Measurements from ENCODE around the gene PGM2.
A peak's percentile ranks its signal among the peaks of the same experiment; 100 is the strongest.

Gene PGM2

DNA sequence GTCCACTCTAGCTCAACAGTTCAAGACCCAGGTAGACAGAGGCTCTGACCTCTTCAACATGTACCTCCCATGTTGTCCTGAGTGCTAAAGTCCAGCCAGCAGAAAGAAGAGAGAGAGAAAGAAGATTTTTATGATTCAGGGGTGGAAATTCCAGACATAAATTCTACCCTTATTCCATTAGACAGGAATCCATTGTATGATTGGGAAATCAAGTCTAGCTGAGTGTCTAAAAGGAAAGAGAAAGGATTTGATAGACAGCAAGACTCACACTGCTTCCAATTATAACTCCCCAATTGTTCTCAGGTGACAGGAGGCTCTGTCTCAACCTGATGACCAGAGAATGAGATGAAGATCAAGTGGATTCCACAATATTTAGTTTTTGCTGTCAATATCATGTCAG, 27.9 kb upstream of the PGM2 start:
- no peak overlapping the region for H3K4me3 ChIP-seq (ENCODE audit: low read depth in 1 of 2, low read length in 2 of 2)
- no peaks in the 10 kb centered on the region for H3K36me3 ChIP-seq (ENCODE audit: insufficient read depth, low read length)
- TF ChIP-seq, protein P1, sequence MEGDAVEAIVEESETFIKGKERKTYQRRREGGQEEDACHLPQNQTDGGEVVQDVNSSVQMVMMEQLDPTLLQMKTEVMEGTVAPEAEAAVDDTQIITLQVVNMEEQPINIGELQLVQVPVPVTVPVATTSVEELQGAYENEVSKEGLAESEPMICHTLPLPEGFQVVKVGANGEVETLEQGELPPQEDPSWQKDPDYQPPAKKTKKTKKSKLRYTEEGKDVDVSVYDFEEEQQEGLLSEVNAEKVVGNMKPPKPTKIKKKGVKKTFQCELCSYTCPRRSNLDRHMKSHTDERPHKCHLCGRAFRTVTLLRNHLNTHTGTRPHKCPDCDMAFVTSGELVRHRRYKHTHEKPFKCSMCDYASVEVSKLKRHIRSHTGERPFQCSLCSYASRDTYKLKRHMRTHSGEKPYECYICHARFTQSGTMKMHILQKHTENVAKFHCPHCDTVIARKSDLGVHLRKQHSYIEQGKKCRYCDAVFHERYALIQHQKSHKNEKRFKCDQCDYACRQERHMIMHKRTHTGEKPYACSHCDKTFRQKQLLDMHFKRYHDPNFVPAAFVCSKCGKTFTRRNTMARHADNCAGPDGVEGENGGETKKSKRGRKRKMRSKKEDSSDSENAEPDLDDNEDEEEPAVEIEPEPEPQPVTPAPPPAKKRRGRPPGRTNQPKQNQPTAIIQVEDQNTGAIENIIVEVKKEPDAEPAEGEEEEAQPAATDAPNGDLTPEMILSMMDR (IDR thresholded peaks at IDR 0.05; ENCODE audit: borderline replicate concordance, extremely low read depth, low read length, poor library complexity, severe bottlenecking): no peak
- TF ChIP-seq EZH2 (IDR thresholded peaks at IDR 0.05; ENCODE audit: borderline replicate concordance, low read depth, low read length, severe bottlenecking): no peak
- H2AFZ ChIP-seq (ENCODE audit: low read depth, low read length): no peak overlapping the region
- no peak overlapping the region for H3K4me2 ChIP-seq (ENCODE audit: insufficient read depth, low read length)
- H3K79me2 ChIP-seq (ENCODE audit: insufficient read depth, low read length): no peaks in the 10 kb centered on the region
- no peak overlapping the region for H3K9ac ChIP-seq (ENCODE audit: low read depth, low read length)
- H3K9me3 ChIP-seq (ENCODE audit: insufficient read depth, low read length, severe bottlenecking): no peaks in the 10 kb centered on the region
- H3K27ac ChIP-seq (ENCODE audit: low read length): no peak overlapping the region
- no peaks in the 10 kb centered on the region for H3K4me1 ChIP-seq (ENCODE audit: insufficient read depth, low read length)
- DNase-seq: no peak
- H4K20me1 ChIP-seq (ENCODE audit: insufficient read depth, low read length): no peaks in the 10 kb centered on the region
- no peaks in the 10 kb centered on the region for H3K27me3 ChIP-seq (ENCODE audit: insufficient read depth, low read length, poor library complexity)
- ATAC-seq (ENCODE audit: insufficient read depth, low read depth): no peak

DNA sequence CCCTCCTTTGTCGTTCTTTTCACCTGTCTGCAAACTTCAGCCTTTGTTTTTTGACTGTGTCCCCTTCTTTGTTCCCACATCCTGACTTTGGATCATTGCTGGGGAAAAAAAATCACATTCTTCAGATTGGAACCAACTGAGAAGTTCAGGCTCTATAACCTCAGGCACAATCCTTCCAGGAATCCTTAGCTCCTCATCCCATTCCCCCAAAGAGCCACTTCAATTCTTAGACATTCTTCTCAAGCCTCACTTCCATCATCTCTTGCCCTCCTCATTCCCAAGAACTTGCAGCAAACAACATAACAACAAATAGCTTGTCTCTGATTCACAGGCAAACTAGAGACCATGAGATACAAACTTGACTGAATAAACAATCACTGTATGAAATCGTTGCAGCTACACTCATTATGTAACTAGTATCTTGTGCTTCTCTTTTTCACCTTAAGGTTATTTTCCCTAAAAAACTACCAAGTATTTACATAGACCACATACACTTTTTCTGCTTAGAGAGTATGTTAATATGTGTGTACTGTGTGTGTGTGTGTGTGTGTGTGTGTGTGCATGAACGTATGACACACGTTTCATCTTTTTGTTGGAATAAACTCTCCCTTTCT, 26.4 kb upstream of the PGM2 start:
- Histone ChIP-seq H3K79me2 (ENCODE audit: insufficient read depth, low read length) (no peaks in the 10 kb centered on the region), H3K9ac (ENCODE audit: low read depth, low read length) (no peak overlapping the region), H3K4me3 (ENCODE audit: low read depth in 1 of 2, low read length in 2 of 2) (no peak overlapping the region), H3K27me3 (ENCODE audit: insufficient read depth, low read length, poor library complexity) (no peaks in the 10 kb centered on the region), H3K27ac (ENCODE audit: low read length) (no peak overlapping the region), H3K4me1 (ENCODE audit: insufficient read depth, low read length) (no peaks in the 10 kb centered on the region), H3K36me3 (ENCODE audit: insufficient read depth, low read length) (no peaks in the 10 kb centered on the region), H3K9me3 (ENCODE audit: insufficient read depth, low read length, severe bottlenecking) (no peaks in the 10 kb centered on the region), H3K4me2 (ENCODE audit: insufficient read depth, low read length) (no peak overlapping the region), H4K20me1 (ENCODE audit: insufficient read depth, low read length) (no peaks in the 10 kb centered on the region), H2AFZ (ENCODE audit: low read depth, low read length) (no peak overlapping the region)
- ATAC-seq (ENCODE audit: insufficient read depth, low read depth) (no peak), DNase-seq (no peak)
- TF ChIP-seq EZH2 (IDR thresholded peaks at IDR 0.05; ENCODE audit: borderline replicate concordance, low read depth, low read length, severe bottlenecking): no peak
- TF ChIP-seq, protein P1 (IDR thresholded peaks at IDR 0.05; ENCODE audit: borderline replicate concordance, extremely low read depth, low read length, poor library complexity, severe bottlenecking): no peak

DNA sequence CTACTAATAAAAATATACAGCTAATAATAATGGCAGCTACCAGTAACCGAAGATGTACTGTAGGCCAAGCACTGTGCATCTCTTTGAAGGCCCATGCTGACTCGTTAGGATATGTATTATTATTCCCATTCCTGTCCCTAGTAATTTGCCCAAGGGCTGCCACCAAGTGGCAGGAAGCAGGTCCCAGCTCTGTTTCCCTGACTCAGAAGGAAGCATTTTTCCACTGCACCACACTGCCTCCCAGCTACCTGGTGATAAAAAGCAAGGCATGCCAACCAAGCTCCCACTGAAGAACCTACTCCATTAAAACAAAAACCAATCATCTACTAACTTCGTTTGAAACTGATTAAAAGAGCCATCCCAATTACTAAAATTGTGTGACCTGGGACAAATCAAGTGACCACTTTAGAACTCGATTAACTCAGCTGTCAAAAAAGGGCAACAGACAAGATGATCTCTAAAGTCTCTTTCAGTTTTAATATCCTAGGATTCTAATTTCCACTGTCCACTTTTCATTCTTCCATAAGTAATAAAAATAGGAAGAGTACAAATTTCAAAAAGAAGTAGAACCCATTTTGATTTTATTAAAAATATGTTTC, 24.3 kb upstream of the PGM2 start:
- Histone ChIP-seq H3K9ac (ENCODE audit: low read depth, low read length) (no peak overlapping the region), H3K36me3 (ENCODE audit: insufficient read depth, low read length) (no peaks in the 10 kb centered on the region), H3K27ac (ENCODE audit: low read length) (no peak overlapping the region), H2AFZ (ENCODE audit: low read depth, low read length) (no peak overlapping the region), H3K27me3 (ENCODE audit: insufficient read depth, low read length, poor library complexity) (no peaks in the 10 kb centered on the region), H3K4me3 (ENCODE audit: low read depth in 1 of 2, low read length in 2 of 2) (no peak overlapping the region), H3K4me2 (ENCODE audit: insufficient read depth, low read length) (no peak overlapping the region), H3K9me3 (ENCODE audit: insufficient read depth, low read length, severe bottlenecking) (no peaks in the 10 kb centered on the region), H3K4me1 (ENCODE audit: insufficient read depth, low read length) (no peaks in the 10 kb centered on the region), H3K79me2 (ENCODE audit: insufficient read depth, low read length) (no peaks in the 10 kb centered on the region), H4K20me1 (ENCODE audit: insufficient read depth, low read length) (no peaks in the 10 kb centered on the region)
- DNase-seq: no peak
- TF ChIP-seq, protein P1 (IDR thresholded peaks at IDR 0.05; ENCODE audit: borderline replicate concordance, extremely low read depth, low read length, poor library complexity, severe bottlenecking): peak; percentile 48
- TF ChIP-seq EZH2 (IDR thresholded peaks at IDR 0.05; ENCODE audit: borderline replicate concordance, low read depth, low read length, severe bottlenecking): no peak
- ATAC-seq (ENCODE audit: insufficient read depth, low read depth): 0 out of 3 replicates have a peak, but pooled peaks have one; percentile 40
